Neural cell (in vitro differentiated cells): Measurements from ENCODE around the gene CRYBA1.

Experiments used
- EP300 ChIP-seq: fragments of 450-650 bp; conservative IDR thresholded peaks from 2 replicates; pipeline ENCODE4 v1.6.1; 2014; ENCODE audit warnings: antibody characterized with exemption, mild to moderate bottlenecking, moderate library complexity; ENCODE audit not compliant: poor library complexity, severe bottlenecking
- EZH2 ChIP-seq: fragments of 200-600, 300-800 bp; shearing (Covaris generic), sonication (generic); IDR thresholded peaks from 2 replicates; pipeline ENCODE4 v1.6.1; 2014; ENCODE audit warnings: antibody characterized with exemption, low read length, borderline replicate concordance, mild to moderate bottlenecking; ENCODE audit not compliant: insufficient read depth, poor library complexity, severe bottlenecking
- MXI1 ChIP-seq: fragments of 450-650 bp; conservative IDR thresholded peaks from 2 replicates; pipeline ENCODE4 v1.6.1; 2014; ENCODE audit warnings: antibody characterized with exemption, mild to moderate bottlenecking; ENCODE audit not compliant: poor library complexity, severe bottlenecking
- POLR2AphosphoS5 ChIP-seq: IDR thresholded peaks from 2 replicates; pipeline ENCODE4 v1.6.1; 2012
- SMC3 ChIP-seq: fragments of 450-650 bp; conservative IDR thresholded peaks from 2 replicates; pipeline ENCODE4 v1.6.1; 2014; ENCODE audit warnings: antibody characterized with exemption, mild to moderate bottlenecking, moderate library complexity; ENCODE audit not compliant: poor library complexity
- TAF1 ChIP-seq: IDR thresholded peaks from 2 replicates; pipeline ENCODE4 v1.6.1; 2012; ENCODE audit warnings: low read depth
- TF ChIP-seq, protein P1 (sequence below): fragments of 450-650 bp; IDR thresholded peaks from 2 replicates; pipeline ENCODE4 v1.5.1; 2014; ENCODE audit warnings: antibody characterized with exemption, mild to moderate bottlenecking, moderate library complexity; ENCODE audit not compliant: poor library complexity, severe bottlenecking

- TF ChIP-seq, protein P1, sequence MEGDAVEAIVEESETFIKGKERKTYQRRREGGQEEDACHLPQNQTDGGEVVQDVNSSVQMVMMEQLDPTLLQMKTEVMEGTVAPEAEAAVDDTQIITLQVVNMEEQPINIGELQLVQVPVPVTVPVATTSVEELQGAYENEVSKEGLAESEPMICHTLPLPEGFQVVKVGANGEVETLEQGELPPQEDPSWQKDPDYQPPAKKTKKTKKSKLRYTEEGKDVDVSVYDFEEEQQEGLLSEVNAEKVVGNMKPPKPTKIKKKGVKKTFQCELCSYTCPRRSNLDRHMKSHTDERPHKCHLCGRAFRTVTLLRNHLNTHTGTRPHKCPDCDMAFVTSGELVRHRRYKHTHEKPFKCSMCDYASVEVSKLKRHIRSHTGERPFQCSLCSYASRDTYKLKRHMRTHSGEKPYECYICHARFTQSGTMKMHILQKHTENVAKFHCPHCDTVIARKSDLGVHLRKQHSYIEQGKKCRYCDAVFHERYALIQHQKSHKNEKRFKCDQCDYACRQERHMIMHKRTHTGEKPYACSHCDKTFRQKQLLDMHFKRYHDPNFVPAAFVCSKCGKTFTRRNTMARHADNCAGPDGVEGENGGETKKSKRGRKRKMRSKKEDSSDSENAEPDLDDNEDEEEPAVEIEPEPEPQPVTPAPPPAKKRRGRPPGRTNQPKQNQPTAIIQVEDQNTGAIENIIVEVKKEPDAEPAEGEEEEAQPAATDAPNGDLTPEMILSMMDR: no peak
- TF ChIP-seq EZH2 (no peak), POLR2AphosphoS5 (no peak), SMC3 (no peak), EP300 (no peak), TAF1 (no peak), MXI1 (no peak)
Observed at GRCh38 chr17:29242790-29243189, 3.9 kb upstream of the CRYBA1 start.
